ENCODE measurements around the gene KLHL15.

DNA sequence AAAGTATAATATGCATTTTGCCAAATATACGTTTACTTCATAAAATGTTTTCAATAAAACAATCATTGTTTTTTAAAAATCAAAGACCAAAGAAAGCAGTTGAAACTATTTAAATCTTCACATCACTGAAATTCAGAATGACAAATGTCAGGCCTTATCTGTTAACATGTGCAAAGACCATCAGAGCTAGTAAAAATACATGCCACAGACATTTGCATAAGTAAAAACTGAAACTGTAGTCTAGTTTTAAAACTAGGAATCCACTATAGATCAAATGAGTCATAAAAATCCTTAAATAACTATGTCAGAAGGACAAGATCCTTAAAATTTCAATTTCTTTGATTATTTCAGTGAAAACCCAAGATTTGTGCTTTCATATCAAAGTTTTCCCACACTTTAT, 24.8 kb downstream of the KLHL15 start:
- no peak for TF ChIP-seq MAZ (IDR thresholded peaks at IDR 0.05; ENCODE audit: borderline replicate concordance, low read depth, low read length)
- TF ChIP-seq, protein P1, sequence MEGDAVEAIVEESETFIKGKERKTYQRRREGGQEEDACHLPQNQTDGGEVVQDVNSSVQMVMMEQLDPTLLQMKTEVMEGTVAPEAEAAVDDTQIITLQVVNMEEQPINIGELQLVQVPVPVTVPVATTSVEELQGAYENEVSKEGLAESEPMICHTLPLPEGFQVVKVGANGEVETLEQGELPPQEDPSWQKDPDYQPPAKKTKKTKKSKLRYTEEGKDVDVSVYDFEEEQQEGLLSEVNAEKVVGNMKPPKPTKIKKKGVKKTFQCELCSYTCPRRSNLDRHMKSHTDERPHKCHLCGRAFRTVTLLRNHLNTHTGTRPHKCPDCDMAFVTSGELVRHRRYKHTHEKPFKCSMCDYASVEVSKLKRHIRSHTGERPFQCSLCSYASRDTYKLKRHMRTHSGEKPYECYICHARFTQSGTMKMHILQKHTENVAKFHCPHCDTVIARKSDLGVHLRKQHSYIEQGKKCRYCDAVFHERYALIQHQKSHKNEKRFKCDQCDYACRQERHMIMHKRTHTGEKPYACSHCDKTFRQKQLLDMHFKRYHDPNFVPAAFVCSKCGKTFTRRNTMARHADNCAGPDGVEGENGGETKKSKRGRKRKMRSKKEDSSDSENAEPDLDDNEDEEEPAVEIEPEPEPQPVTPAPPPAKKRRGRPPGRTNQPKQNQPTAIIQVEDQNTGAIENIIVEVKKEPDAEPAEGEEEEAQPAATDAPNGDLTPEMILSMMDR (conservative IDR thresholded peaks at IDR 0.05; ENCODE audit: low read depth, low read length): no peak
- no peak for TF ChIP-seq MAFK (IDR thresholded peaks at IDR 0.05; ENCODE audit: low read depth, low read length)
- TF ChIP-seq SMC3 (IDR thresholded peaks at IDR 0.05; ENCODE audit: low read depth, low read length): no peak
- TF ChIP-seq POLR2A (IDR thresholded peaks at IDR 0.05; ENCODE audit: low read depth, low read length): no peak
